Heart left ventricle (tissue), 11 donors: ENCODE results near the gene SPIN2A. TPM values are rescaled to one million over a fixed set of nuclear protein-coding genes. Genes with fewer than 3 reads are reported as not detected.

Experiments used
- polyA plus RNA-seq, 2 donors: library from polyadenylated mRNA; stranded (reverse); fragments of 200-250 nt; gene quantifications; one replicate each; pipeline ENCODE4 v1.2.3, GENCODE V29; 2013
- total RNA-seq, 9 donors: library from RNA; depleted of rRNA in 2 of 9; stranded (reverse); fragments of >200 nt in 2 of 9; fragmentation: NEBNext Ultra II Directional in 3 of 9; extraction: Animal tissue kit (Norgen Biotek cat#: 25700) in 3 of 9; gene quantifications; one replicate each; pipeline versions ENCODE4 v1.1.0 to v1.2.4, GENCODE V29; 2016 to 2023
- donor health status: ischemic (EF 13 %, LVEDD 7.1; RV severe dilation, severe dysfunction).
- donor health status: healthy with polysubstance abuse.
- donor health status: DM: no; HTN: yes; CAD: no.
- donor health status: DM: no; HTN: no; CAD: no.
- donor health status: ischemic (EF 25% LVEDD 5.7; RV mildly dilated, moderate dysfunction).
- donor health status: healthy.
- donor health status: DM: yes; HTN: yes; CAD: no.
- donor health status: PGD.
- donor health status: nonischemic (EF 23%, LVEDD 6.1; RV moderate dilation, normal function).

SPIN2A gene
- total and polyA plus RNA-seq, 11 donors = 0.08 to 0.57 (median 0.37) TPM; not detected in 2

Other genes with a start within 250 kb of the SPIN2A start
- 1 to 10 TPM; 1.6 to 6.0 (median 3.9) TPM for gene SPIN3, start 141.9 kb downstream of the SPIN2A start, total RNA-seq
- gene SPIN3, start 141.9 kb downstream of the SPIN2A start, polyA plus RNA-seq = 1 to 10 TPM; 2.5 to 2.9 TPM
- gene SPIN2B, start 15.8 kb downstream of the SPIN2A start, total RNA-seq = 10 to 100 TPM in 2 of 9 donors, 1 to 10 TPM in 7; 6.3 to 11.2 (median 8.5) TPM
- 1 to 10 TPM; 6.1 to 7.6 TPM for gene SPIN2B, start 15.8 kb downstream of the SPIN2A start, polyA plus RNA-seq
- gene FAAH2, start 149.3 kb upstream of the SPIN2A start, total RNA-seq = 1 to 10 TPM in 2 of 9 donors, under 1 TPM in 3, not detected in 4; 0.23 to 1.6 (median 0.37) TPM
- gene FAAH2, start 149.3 kb upstream of the SPIN2A start, polyA plus RNA-seq = under 1 TPM; 0.10 to 0.80 TPM